ENCODE results near the gene MCF2L. TPM values are rescaled to one million over a fixed set of nuclear protein-coding genes. Genes with fewer than 3 reads are reported as not detected.

MCF2L gene
- total RNA-seq, 1 donor, result 3.2 TPM

GRCh38 chr13:113058988-113059850 lies 90.2 kb downstream of the MCF2L start:
- DNase-seq (ENCODE audit: low read depth in 2 of 3, low spot score in 2 of 3), result no peak

DNA sequence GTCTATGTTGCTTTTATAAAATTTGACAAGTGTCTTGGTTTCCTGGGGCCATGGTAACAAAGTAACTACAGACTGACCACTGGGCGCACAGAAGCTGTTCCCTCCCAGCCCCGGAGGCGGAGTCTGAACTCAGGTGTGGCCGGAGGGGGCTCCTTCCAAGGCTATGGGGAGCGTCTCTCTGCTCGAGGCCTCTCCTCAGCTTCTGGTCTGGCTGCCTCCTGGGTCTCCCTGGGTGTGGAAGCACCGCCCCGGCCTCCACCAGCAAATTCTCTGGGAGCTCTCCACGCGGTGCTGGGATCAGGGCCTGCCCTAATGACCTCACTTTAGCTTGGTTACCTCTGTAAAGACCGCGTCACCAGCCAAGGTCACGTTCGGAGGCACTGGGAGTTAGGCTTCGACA lies 90.9 kb downstream of the MCF2L start:
- no peak for DNase-seq (ENCODE audit: low read depth in 2 of 3, low spot score in 2 of 3)

DNA sequence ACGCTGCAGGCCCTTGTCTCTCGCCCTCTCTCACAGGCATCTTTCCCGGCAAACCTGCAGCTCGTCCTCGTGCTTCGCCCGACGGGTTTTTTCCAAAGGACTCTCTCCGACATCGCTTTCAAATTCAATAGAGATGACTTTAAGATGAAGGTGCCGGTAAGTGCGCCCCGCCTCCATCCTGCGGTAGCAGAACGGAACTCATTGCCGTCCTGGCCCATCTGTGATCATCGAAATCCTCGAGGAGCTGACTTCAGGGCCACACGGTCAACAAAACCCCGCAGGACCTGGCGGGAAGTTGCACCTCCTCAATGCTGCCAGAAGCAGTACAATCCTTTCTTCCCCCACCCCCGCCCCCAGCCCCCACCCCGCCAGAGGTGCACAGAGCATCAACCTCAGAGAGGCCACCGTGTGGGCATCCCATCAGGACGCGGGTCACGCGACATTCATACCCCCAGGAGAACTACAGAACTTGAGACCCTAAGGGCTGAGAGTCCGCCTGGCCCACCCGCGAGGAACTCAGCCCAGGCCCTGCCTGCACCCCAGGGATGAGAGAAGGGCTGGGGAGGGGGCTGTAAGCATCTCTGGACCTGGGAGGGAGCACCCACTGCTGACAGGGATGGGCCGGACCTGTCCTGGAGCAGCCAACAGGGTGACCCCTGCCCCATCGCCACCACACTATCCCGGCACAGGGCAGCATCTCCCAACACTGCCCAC lies 91.7 kb downstream of the MCF2L start:
- DNase-seq (ENCODE audit: low read depth in 2 of 3, low spot score in 2 of 3), result no peak

- DNase-seq (ENCODE audit: low read depth in 2 of 3, low spot score in 2 of 3), result no peak
Observed at GRCh38 chr13:113061271-113061625, 92.2 kb downstream of the MCF2L start.

DNA sequence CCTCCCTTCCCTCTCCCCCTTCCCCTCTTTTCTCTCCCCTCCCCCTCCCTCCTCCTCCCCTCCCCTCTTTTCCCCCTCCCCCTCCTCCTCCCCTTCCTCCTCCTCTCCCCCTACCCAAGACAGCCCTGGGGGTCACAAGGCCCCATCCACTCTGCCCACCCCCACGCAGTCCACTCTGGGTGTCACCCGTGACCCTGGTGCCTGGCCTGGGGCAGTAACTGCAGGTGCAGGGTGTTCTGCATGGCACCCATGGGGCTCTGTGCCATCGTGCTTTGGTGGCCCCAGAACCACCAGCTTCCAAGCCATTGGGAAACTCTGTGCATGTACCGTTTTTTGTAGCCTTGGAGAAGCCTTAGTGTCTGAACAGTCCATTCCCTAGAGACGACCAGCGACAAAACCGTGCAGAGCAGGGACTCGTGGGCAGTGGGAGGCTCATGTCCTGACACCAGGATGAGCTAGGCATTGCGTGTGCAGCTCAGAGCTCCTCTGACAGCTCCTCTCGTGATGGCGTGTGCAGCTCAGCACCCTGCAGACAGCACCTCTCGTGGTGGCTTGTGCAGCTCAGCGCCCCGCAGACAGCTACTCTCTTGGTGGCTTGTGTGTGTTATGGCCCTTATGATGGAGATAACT lies 92.9 kb downstream of the MCF2L start:
- no peak for DNase-seq (ENCODE audit: low read depth in 2 of 3, low spot score in 2 of 3)

GRCh38 chr13:113062691-113063090 lies 93.7 kb downstream of the MCF2L start:
- no peak for DNase-seq (ENCODE audit: low read depth in 2 of 3, low spot score in 2 of 3)

DNA sequence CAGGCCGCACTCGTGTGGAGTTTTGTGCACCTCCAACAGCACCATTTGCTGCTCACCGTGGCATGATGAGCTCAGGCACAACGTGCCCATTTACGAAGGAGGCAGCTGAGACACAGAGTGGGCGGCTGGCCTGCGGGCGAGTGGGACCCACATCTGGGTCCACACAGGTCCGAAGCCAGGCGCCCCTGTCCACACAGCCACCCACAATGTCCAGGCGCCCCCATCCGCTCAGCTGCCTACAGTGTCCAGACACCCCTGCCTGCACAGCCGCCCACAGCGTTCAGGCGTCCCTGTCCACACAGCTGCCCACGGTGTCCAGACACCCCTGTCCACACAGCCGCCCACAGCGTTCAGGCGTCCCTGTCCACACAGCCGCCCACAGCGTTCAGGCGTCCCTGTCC lies 94.1 kb downstream of the MCF2L start:
- DNase-seq (ENCODE audit: low read depth in 2 of 3, low spot score in 2 of 3), result no peak

DNA sequence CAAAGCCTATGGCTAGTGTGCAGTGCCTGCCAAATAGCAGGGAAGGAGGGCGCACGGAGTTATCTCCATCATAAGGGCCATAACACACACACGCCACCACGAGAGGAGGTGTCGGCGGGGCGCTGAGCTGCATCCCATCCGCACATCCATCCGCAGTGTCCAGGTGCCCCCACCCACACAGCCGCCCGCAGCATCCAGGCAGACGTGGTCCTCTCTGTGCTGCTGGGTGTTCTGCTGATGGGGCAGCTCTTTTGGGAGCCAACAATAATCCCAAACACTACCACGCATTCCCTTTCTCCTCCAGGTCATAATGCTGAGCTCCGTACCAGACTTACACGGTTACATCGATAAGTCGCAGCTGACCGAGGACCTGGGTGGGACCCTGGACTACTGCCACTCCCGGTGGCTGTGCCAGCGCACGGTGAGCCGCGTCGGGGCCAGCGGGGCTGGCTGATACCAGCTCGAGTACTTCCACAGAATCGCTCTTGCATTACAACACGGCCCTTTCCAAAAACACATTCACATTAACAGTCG lies 95.1 kb downstream of the MCF2L start:
- no peak for DNase-seq (ENCODE audit: low read depth in 2 of 3, low spot score in 2 of 3)

DNA sequence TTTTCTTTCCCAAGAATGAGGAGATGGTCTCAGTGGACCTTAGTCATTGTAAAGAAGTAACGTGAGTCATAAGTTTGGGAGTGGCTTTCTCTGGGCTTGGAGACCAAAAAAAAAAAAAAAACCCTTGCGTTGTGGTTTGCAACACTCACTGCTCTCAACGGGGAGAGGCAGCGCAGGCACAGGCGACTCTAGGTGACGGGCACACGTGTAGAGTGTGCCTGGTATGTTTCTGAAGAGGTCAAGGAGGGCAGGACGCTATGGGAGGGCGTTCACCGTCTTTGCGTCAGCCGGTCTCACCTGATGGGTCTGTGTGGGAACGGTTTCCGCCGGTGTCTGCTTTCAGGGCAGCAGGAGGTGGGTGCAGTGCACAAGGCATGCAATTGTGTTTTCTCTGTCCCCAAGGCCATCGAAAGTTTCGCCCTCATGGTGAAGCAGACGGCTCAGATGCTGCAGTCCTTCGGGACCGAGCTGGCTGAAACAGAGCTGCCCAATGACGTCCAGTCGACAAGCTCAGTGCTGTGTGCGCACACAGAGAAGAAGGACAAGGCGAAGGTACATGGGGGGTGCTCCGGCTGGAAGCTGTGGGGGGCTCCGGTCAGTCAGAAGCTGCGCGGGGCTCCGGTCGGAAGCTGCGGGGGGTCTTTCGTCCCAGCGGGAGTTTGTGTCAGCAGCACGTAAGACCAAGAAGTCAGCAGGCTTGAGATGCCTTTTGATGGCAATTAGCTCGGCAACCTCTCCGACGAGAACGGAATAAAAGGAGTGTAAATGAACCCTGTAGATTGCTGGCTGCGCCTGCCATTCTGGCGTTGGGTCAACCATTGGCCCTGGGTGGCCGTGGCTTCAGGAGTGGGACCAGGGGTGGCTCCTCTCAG lies 95.8 kb downstream of the MCF2L start:
- DNase-seq (ENCODE audit: low read depth in 2 of 3, low spot score in 2 of 3), result no peak

DNA sequence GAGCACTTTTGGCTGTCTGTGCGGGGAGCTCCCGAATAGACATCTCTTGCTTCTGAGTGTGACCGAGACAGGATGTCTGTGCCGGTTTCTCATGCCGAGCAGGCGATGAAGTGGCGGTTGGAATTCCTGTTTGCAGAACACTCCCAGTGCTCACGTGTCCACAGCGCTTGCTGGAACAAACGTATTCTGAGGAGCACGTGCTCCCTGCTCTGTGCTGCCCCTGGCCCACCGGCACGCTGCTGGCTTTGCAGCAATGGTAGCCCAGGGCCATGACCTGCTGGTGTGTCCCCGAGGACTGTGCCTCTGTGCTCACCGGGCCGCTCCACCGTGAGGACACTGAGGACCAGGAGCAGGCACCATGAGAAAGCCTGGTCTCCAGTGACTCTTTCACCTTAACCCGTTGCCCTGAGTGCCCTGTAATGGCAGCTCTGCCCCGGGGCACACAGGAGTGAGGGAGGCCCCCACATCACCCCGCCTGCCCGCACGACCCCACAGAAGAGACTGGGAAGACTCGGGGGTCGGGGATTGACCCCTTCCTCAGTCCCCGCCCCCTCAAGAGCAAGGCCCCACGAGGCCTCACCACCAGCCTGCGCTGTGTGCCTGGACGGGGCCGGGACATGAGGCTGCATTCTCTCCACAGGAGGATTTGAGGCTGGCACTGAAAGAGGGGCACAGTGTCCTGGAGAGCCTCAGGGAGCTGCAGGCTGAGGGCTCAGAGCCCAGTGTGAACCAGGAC lies 96.6 kb downstream of the MCF2L start:
- DNase-seq (ENCODE audit: low read depth in 2 of 3, low spot score in 2 of 3), result no peak

DNA sequence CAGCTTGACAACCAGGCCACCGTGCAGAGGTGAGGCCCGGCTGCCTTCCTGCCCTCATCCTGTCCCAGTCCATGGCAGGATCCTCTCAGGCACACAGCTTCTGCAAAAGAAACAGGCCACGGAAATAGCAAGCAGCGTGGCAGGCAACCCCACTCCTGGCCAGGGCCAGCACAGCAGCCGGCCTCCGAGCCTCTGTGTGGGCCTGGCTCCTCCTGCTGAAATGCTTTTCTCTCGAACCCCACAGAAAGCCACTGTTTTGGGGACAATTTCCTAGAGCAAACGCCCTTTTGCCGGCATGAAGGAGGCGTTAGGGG lies 97.1 kb downstream of the MCF2L start:
- DNase-seq (ENCODE audit: low read depth in 2 of 3, low spot score in 2 of 3), result no peak

DNA sequence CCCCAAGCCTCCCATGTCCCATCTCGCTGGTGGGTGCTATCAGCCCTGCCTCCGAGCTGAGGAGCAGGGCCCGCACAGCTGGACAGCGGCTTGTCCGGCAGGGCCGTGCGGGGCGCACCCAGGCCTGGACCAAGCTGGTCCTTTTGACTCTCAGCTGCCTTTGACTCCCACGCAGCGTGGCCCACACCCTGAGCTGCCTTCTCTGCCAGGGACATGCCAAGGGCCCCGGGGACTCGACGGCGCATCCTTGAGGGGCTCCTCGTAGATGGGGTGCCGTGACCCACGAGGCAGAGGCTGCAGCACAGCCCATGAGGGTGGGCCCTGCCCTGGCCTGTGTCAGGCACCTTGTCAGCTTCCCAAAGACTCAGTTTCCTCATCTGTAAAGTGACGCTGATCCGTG lies 97.7 kb downstream of the MCF2L start:
- DNase-seq (ENCODE audit: low read depth in 2 of 3, low spot score in 2 of 3), result no peak

GRCh38 chr13:113069861-113070805 lies 101.1 kb downstream of the MCF2L start:
- DNase-seq (ENCODE audit: low read depth in 2 of 3, low spot score in 2 of 3), result no peak

DNA sequence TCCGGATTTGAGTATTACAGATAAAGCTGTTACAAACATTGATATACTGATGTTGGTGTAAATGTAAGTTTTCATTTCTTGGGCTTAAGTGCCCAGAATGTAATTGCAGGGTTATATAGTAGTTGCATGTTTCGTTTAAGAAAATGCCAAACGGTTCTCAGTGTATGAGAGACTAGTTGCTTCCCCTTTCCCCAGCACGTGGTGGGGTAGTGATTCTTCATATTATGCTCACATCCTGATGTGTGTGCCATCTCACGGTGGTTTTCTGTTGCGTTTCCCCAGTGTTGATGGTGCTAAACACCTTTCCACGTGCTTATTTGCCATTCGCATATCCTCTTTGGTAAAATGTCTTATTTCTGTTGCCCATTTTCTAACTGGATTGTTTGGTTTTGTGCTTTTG lies 101.8 kb downstream of the MCF2L start:
- no peak for DNase-seq (ENCODE audit: low read depth in 2 of 3, low spot score in 2 of 3)

- no peak for DNase-seq (ENCODE audit: low read depth in 2 of 3, low spot score in 2 of 3)
Observed at GRCh38 chr13:113072376-113072775, 103.4 kb downstream of the MCF2L start.

DNA sequence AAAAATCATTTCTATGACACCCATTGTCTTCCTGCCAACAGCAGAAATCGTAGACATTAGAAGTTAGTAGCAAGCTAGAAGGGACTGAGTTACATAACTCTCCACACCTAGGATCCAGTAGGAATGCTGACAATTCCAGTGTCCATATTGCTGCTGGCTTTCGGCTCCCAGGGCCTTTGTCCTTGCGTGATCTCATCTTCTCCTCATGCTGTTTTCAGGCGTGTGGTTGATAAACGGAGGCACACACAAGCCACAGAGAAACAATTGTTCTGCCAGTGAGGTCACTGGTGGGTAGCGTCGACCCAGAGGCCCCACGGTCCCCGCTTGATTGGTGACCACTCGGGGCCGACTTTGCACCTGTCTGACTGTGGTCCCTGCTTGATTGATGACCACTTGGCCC lies 104.9 kb downstream of the MCF2L start:
- no peak for DNase-seq (ENCODE audit: low read depth in 2 of 3, low spot score in 2 of 3)

GRCh38 chr13:113074401-113074800 lies 105.4 kb downstream of the MCF2L start:
- no peak for DNase-seq (ENCODE audit: low read depth in 2 of 3, low spot score in 2 of 3)

DNA sequence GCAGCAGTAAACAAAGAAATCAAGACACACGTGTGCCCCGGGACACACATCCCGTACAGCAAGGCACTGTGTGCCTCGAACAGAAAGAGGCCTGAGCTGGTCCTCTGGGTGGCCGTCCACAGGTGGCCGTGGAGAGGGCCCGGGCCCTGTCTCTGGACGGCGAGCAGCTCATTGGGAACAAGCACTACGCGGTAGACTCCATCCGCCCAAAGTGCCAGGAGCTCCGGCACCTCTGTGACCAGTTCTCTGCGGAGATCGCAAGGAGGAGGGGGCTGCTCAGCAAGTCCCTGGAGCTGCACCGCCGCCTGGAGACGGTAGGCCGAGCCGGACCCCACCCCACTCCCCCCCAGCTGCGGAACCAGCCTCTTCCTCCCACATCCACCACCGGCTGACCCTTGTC lies 105.9 kb downstream of the MCF2L start:
- no peak for DNase-seq (ENCODE audit: low read depth in 2 of 3, low spot score in 2 of 3)

DNA sequence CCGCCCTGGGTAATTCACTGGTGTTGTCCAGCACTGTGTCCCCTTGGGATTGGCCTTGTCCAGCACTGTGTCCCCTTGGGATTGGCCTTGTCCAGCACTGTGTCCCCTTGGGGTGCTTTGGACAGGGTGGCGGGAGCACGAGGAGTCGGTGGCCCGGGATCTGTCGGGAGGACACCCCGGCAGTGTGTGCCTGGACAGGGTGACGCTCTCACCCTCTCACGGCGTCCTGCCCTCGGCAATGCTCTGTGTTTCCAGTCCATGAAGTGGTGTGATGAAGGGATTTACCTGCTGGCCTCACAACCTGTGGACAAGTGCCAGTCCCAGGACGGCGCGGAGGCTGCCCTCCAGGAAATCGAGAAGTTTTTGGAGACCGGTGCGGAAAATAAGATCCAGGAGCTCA lies 106.7 kb downstream of the MCF2L start:
- DNase-seq (ENCODE audit: low read depth in 2 of 3, low spot score in 2 of 3), result no peak

Data from hematopoietic multipotent progenitor cell (in vitro differentiated cells).